Endothelial cell of umbilical vein (primary cell): ENCODE measurements around the gene PPP1R12A. TPM values are rescaled to one million over a fixed set of nuclear protein-coding genes. Genes with fewer than 3 reads are reported as not detected.

Experiments used
- BruUV-seq: library from RNA; stranded (reverse); fragments of 400-500 nt; replicated peaks from 2 replicates; lab custom pipeline; 2021; lab: Mats Ljungman, UMichigan
- CTCF ChIA-PET: fragments of 300-600, 350-600 bp; sonication (Branson Sonifier 250); formaldehyde crosslinking; loops from one replicate; lab custom pipeline; 2021; ENCODE audit warnings: antibody characterized with exemption, inconsistent platforms; lab: Charles Lee
- POLR2A ChIA-PET: fragments of 300-600, 350-600 bp; sonication (Branson Sonifier 250); formaldehyde crosslinking; loops from one replicate; lab custom pipeline; 2021; ENCODE audit warnings: antibody characterized with exemption, inconsistent platforms; lab: Charles Lee
- DNase-seq: peaks from one replicate; pipeline ENCODE4 v3.0.0-alpha.2; 2011; ENCODE audit warnings: low read depth, low spot score
- FAIRE-seq: peaks from 2 replicates; lab custom pipeline; 2011; peaks lifted over from hg19 to GRCh38; lab: Jason Lieb, UNC
- H2AFZ ChIP-seq: 2 replicates; pipeline ENCODE4 v1.6.0; 2012; ENCODE audit warnings: low read depth, low read length, control low read depth, inconsistent platforms
- H3K27ac ChIP-seq: 2 replicates; pipeline ENCODE4 v1.5.1; 2011; ENCODE audit warnings: low read depth, mild to moderate bottlenecking, control low read depth, low read length, moderate library complexity; ENCODE audit not compliant: insufficient read depth
- H3K27me3 ChIP-seq, 2 experiments: 2 replicates each; pipeline versions ENCODE4 v1.6.0 to v1.6.1; 2011; ENCODE audit warnings: low read length in 2 of 2, mixed read lengths in 1 of 2; ENCODE audit not compliant: control insufficient read depth in 2 of 2, insufficient read depth in 2 of 2
- H3K36me3 ChIP-seq, 2 experiments: 2 replicates in 1 of 2; 3 replicates in 1 of 2; pipeline ENCODE4 v1.5.1; 2011; ENCODE audit warnings: low read length in 2 of 2, mild to moderate bottlenecking in 1 of 2, moderate library complexity in 1 of 2; ENCODE audit not compliant: control insufficient read depth in 2 of 2, insufficient read depth in 2 of 2; ENCODE audit errors: extremely low read depth in 1 of 2
- H3K4me1 ChIP-seq: 3 replicates; pipeline ENCODE4 v1.5.1; 2011; ENCODE audit warnings: mild to moderate bottlenecking, low read length; ENCODE audit not compliant: control insufficient read depth, insufficient read depth; ENCODE audit errors: extremely low read depth
- H3K4me2 ChIP-seq: 2 replicates; pipeline ENCODE4 v1.6.1; 2011; ENCODE audit warnings: low read length, control low read depth, mixed read lengths; ENCODE audit not compliant: insufficient read depth
- H3K4me3 ChIP-seq, 3 experiments: fragments of 200-600 bp in 1 of 3; sonication (generic), shearing (Covaris generic) in 1 of 3; replicated peaks in 1 of 3; 2 replicates each; pipeline ENCODE4 v1.5.1; 2011 to 2016; ENCODE audit warnings: control low read depth in 3 of 3, low read length in 3 of 3, mild to moderate bottlenecking in 2 of 3, inconsistent platforms in 1 of 3, low read depth in 1 of 3, moderate library complexity in 1 of 3; ENCODE audit not compliant: insufficient read depth in 1 of 3
- H3K79me2 ChIP-seq: 2 replicates; pipeline ENCODE4 v1.6.0; 2012; ENCODE audit warnings: low read length, inconsistent platforms; ENCODE audit not compliant: control insufficient read depth, insufficient read depth
- H3K9ac ChIP-seq: replicated peaks from 2 replicates; pipeline ENCODE3; 2011; ENCODE audit warnings: low read length, control low read depth; ENCODE audit not compliant: insufficient read depth; ENCODE audit errors: extremely low read depth
- H3K9me1 ChIP-seq: replicated peaks from 3 replicates; pipeline ENCODE4 v1.6.0; 2011; ENCODE audit warnings: mild to moderate bottlenecking, low read length; ENCODE audit not compliant: control insufficient read depth, insufficient read depth; ENCODE audit errors: extremely low read depth
- H3K9me3 ChIP-seq: replicated peaks from 2 replicates; pipeline ENCODE4 v1.5.1; 2012; ENCODE audit warnings: low read length, inconsistent platforms; ENCODE audit not compliant: control insufficient read depth, insufficient read depth
- H4K20me1 ChIP-seq: replicated peaks from 2 replicates; pipeline ENCODE3; 2011; ENCODE audit warnings: mild to moderate bottlenecking, low read length; ENCODE audit not compliant: control insufficient read depth, insufficient read depth; ENCODE audit errors: extremely low read depth
- EZH2 ChIP-seq: IDR thresholded peaks from 2 replicates; pipeline ENCODE4 v1.6.1; 2012; ENCODE audit warnings: borderline replicate concordance, low read depth, mild to moderate bottlenecking, moderate library complexity, low read length, inconsistent platforms; ENCODE audit not compliant: severe bottlenecking
- FOS ChIP-seq: IDR thresholded peaks from 2 replicates; pipeline ENCODE4 v1.6.1; 2011; ENCODE audit warnings: mild to moderate bottlenecking, low read length, moderate library complexity, borderline replicate concordance; ENCODE audit not compliant: insufficient read depth
- GATA2 ChIP-seq: IDR thresholded peaks from 2 replicates; pipeline ENCODE4 v1.7.0; 2011; ENCODE audit warnings: low read depth, mild to moderate bottlenecking, moderate library complexity, mixed read lengths, low read length; ENCODE audit not compliant: insufficient read length, insufficient read depth
- JUN ChIP-seq: IDR thresholded peaks from 2 replicates; pipeline ENCODE4 v1.6.1; 2011; ENCODE audit warnings: borderline replicate concordance, low read depth; ENCODE audit not compliant: insufficient read length, insufficient read depth
- POLR2A ChIP-seq: IDR thresholded peaks from 2 replicates; pipeline ENCODE4 v1.6.1; 2012; ENCODE audit warnings: low read depth, mild to moderate bottlenecking, control low read depth, low read length
- POLR2AphosphoS5 ChIP-seq: IDR thresholded peaks from 2 replicates; pipeline ENCODE4 v1.6.1; 2012; ENCODE audit warnings: low read depth, mild to moderate bottlenecking, control low read depth, low read length, moderate library complexity; ENCODE audit not compliant: insufficient read depth
- dilution Hi-C: fragments of 300-500 bp; cut with MboI; formaldehyde crosslinking; loops from one replicate; pipeline ENCODE4 v1.15.0; 2019; ENCODE audit warnings: low sequenced_read_pairs; ENCODE audit not compliant: extremely low pct_ligation_motif_present
- intact Hi-C: fragments of 100-400 bp; cut with micrococcal nuclease; formaldehyde crosslinking; loops from one replicate; pipeline ENCODE4 v1.10.0; 2022
- polyA plus RNA-seq, 4 experiments: library from polyadenylated mRNA; depleted of rRNA in 3 of 4; stranded (reverse) in 3 of 4; unstranded in 1 of 4; fragments of >200 nt; gene quantifications; 2 replicates each; pipeline versions ENCODE4 v1.2.1 to v1.2.3, GENCODE V29; 2011 to 2012; ENCODE audit warnings: missing spikeins in 1 of 4
- total RNA-seq: library from RNA; stranded (reverse); gene quantifications from 2 replicates; pipeline ENCODE4 v1.2.3, GENCODE V29; 2021
- TF ChIP-seq, protein P1 (sequence below), 2 donors: IDR thresholded peaks; 1 replicate in 1 of 2; 2 replicates in 1 of 2; pipeline ENCODE4 v1.5.1; 2011; ENCODE audit warnings: low read length in 2 of 2, mild to moderate bottlenecking in 2 of 2, moderate library complexity in 2 of 2, control low read depth in 1 of 2, inconsistent platforms in 1 of 2, low read depth in 1 of 2; ENCODE audit not compliant: insufficient read depth in 1 of 2; ENCODE audit errors: extremely low read depth in 1 of 2

PPP1R12A gene
- total and polyA plus RNA-seq, 2 donors (not counting 3 experiments of a cell fraction or from before 2014, with no cell fraction given), result 12.9 to 83.9 TPM

DNA sequence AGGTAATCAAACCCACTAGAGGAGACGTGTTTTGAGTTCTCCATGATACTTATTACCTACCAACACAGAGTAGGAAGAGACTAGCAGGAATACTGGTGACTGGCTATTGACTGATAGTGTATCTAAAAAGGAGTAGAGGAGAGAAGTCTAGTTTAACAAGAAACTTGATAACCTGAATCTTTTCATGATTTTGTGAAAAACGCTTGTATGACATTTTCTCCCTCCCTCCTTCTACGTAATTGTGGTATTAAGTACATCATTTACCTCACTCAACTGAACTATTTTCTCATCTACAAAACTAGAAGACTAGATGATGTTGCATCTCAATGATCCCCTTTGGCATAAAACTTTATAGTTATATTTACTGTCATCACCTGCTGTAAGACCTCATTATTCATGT lies 107.4 kb downstream of the PPP1R12A start:
- H3K36me3 ChIP-seq, result no peaks in the 10 kb centered on the region
- intact Hi-C loops, result no loop called here
- CTCF ChIA-PET, result no interaction called here

More for the DNA sequence above, 107.4 kb downstream of the PPP1R12A start:
- BruUV-seq, result no TSS peak
- dilution Hi-C loops, result no loop called here
- Histone ChIP-seq H3K9me3 (no peaks in the 10 kb centered on the region), H3K79me2 (peaks cover 8% of the 10 kb centered on the region), H2AFZ (no peak overlapping the region), H3K27me3 (no peaks in the 10 kb centered on the region), H3K4me3 (no peak overlapping the region), H4K20me1 (peaks cover 3% of the 10 kb centered on the region), H3K27ac (no peak overlapping the region), H3K4me1 (no peaks in the 10 kb centered on the region), H3K9me1 (peaks cover 2% of the 10 kb centered on the region), H3K4me2 (no peak overlapping the region), H3K9ac (no peak overlapping the region)
- DNase-seq (no peak), FAIRE-seq (no peak)
- POLR2A ChIA-PET, result no interaction called here
- TF ChIP-seq FOS (no peak), GATA2 (no peak), JUN (no peak), POLR2AphosphoS5 (no peak), POLR2A (no peak), EZH2 (no peak)
- TF ChIP-seq, protein P1, sequence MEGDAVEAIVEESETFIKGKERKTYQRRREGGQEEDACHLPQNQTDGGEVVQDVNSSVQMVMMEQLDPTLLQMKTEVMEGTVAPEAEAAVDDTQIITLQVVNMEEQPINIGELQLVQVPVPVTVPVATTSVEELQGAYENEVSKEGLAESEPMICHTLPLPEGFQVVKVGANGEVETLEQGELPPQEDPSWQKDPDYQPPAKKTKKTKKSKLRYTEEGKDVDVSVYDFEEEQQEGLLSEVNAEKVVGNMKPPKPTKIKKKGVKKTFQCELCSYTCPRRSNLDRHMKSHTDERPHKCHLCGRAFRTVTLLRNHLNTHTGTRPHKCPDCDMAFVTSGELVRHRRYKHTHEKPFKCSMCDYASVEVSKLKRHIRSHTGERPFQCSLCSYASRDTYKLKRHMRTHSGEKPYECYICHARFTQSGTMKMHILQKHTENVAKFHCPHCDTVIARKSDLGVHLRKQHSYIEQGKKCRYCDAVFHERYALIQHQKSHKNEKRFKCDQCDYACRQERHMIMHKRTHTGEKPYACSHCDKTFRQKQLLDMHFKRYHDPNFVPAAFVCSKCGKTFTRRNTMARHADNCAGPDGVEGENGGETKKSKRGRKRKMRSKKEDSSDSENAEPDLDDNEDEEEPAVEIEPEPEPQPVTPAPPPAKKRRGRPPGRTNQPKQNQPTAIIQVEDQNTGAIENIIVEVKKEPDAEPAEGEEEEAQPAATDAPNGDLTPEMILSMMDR (IDR thresholded peaks at IDR 0.05; ENCODE audit: extremely low read depth in 1 of 2, insufficient read depth in 1 of 2, low read depth in 1 of 2, low read length in 2 of 2), result no peak
